HG03442 (cell line): ENCODE results near the gene LAMB1.
"Not testable (repeated sequence)": the region's sequence is repeated elsewhere in the genome, so short reads cannot be mapped to it uniquely, and the experiment has no call there.

Experiments
- ATAC-seq: cut with Tn5 transposase; IDR thresholded peaks from one replicate; pipeline ENCODE4 v1.9.1; 2021; ENCODE audit warnings: mild to moderate bottlenecking, moderate library complexity; ENCODE audit not compliant: unreplicated experiment

LAMB1 gene

GRCh38 chr7:107922886-107923285 lies 80.1 kb downstream of the LAMB1 start:
- ATAC-seq: no peak

GRCh38 chr7:107921826-107922225 lies 81.1 kb downstream of the LAMB1 start:
- not testable (repeated sequence) for ATAC-seq

DNA sequence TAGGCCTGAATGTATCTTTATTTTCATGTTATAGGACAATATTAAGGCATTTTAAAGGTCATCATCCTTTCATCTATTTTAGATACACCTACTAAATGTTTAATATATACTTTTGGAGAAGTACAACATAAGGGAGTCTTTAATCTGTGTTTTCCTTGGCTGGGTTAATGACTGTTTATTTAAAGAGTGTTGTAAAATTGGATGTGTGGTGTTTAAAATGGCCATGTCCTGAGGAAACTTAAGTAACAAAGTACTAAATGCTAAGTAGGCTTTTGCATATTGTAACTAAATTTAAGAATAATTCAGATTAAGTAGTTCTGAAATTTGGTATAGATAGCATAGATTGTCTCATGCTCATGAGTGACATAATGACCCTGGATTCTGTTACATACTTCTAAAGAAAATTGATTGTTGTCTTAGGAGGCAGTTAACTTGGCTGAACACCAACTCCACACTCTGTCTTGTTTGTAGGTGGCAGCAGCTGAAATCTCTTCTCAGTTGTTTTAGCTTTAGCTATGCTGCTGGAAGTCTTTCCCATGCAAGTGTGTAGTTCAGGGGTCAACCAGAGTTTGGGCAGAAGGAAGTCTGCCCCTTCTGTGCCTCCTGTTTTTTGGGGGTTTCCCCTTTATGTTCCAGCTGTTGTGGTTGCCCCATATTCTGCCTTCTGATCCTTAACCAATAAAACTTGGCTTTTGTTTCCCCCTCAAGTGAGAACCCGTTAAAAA lies 82.8 kb downstream of the LAMB1 start:
- ATAC-seq: no peak

DNA sequence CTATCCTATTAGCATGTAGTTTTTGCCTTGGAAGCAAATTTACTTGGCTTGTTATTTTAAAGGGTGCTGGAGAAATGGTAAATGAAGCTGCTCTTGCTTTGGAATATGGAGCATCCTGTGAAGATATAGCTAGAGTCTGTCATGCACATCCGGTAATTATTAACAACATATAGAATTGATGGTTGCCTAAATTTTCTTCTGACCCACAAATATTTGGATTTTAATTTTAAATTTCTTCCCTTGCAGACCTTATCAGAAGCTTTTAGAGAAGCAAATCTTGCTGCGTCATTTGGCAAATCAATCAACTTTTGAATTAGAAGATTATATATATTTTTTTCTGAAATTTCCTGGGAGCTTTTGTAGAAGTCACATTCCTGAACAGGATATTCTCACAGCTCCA lies 84.0 kb downstream of the LAMB1 start:
- ATAC-seq: no peak

DNA sequence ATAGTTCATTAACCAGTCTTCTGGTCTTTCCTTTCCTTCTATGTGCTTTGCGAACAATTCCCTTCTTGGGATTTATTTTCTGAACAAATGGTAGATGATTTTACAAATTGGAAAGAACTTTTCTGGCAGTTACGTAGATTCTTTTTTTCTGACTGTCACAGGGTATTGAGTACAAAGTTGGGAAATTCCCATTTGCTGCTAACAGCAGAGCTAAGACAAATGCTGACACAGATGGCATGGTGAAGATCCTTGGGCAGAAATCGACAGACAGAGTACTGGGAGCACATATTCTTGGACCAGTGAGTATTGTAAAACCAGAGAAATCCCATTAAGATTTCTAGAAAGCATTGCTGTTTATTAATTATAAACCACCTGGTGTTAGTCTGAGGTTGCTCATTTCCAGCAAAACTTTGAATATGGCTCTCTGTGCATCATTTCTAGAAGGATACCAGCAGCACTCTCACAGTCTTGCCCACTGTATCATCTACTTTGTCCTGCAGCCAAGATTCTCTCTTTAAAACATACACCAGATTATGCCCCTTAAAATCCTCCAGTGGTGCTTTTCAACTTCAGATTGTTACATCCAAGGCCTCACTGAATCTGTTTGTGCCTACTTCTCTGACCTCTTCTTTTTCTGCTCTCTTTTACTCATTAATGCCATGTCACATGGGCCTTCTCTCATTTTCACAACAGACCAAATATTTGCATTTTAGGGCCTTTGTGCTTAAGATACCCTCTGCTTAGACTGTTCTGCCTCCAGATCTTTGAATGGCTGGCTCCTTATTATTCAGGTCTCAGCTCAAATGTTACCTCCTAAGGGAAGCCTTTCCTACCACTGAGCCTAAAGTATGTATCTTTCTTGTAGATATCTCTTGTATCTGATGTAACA lies 85.0 kb downstream of the LAMB1 start:
- ATAC-seq: peak; percentile 61

DNA sequence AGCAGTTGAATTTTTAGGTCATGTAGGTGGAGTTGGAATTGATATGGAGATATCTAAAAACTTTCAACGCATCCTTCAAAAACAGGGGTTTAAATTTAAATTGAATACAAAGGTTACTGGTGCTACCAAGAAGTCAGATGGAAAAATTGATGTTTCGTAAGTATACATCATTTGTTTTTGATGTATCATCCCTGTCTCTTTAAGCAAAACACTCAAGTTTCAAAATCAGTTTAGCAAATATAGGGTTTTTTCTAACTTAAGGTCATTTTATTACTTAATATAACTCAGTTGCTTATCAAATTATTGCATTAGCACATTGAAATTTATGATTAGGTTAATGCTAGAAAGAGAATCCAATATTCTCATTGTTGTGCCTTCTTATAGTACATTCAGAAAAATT lies 87.4 kb downstream of the LAMB1 start:
- no peak for ATAC-seq

GRCh38 chr7:107914831-107915230 lies 88.1 kb downstream of the LAMB1 start:
- no peak for ATAC-seq

- ATAC-seq: no peak
Observed at GRCh38 chr7:107913851-107914250, 89.1 kb downstream of the LAMB1 start.

DNA sequence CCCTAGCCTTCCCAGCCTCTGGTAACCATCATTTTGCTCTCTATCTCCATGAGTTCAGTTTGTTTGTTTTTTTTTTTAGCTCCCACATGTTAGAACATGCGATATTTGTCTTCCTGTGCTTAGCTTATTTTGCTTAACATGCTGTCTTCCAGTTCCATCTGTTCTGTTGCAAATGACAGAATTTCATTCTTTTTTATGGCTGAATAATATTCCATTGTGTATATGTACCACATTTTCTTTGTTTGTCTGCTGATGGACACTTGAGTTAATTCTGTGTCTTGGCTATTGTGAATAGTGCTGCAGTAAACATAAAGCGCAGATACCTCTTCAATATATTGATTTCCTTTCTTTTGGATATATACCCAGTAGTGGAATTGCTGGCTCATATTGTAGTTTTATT lies 91.0 kb downstream of the LAMB1 start:
- ATAC-seq: no peak

DNA sequence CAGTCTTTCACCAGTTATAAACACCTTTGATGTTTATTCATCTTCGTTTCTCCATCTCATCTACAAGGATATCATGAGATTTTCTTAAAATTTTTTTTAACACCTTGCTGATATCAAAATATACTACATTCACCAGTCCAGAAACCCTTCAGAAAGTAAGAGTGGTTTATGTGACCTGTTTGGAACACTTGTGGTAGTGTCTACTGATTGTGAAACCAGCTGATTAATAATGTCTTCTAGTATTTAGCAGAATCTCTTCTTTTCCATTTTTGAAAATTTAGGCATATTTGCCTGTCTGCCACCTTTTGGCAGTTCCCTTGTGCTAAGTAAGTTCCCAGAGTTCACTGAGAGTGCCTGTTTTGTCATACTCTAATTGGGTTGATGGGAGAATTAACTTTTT lies 93.5 kb downstream of the LAMB1 start:
- no peak for ATAC-seq

DNA sequence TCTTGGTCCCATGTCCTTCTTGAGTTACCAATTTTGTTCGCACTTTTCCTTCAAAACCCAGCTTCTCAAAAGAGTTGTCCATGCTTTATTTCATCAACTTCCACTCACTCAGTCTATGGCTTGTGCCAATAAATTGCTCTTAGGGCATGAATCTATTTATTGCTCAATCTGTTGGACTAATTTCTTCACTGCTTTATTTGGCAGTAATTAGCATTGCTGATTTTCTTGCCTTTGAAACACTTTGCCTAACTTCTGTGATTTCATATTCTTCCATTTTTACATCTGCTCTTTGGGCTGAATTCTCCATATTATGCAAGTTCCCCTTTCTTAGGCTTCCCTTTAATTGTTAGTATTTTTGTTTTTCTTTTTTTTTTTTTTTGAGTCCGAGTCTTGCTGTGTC lies 95.2 kb downstream of the LAMB1 start:
- ATAC-seq: no peak

GRCh38 chr7:107902381-107902780 lies 100.6 kb downstream of the LAMB1 start:
- no peak for ATAC-seq

DNA sequence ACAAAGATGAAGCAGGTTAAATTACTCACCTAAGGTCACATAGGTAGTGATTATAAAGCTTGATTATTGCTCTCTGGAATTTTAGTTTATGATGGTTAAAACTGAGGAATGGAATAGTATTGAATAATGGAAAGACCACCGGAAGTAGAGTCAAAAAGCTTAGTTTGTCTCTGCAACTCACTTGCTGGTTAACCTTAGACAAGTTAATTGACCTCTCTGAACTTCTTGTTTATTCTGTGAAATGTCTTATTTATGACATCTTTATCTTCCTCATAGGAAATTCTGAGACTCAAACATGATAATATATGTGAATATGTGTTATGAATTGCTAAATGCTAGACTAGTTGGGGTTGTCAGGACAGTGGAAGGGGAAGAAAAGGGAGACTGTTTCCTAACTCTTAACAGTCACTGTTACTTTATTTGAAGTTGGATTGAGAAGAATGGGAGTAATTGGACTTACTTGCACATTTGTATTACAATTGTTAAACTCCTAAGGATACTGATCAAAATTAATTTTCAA lies 102.4 kb downstream of the LAMB1 start:
- ATAC-seq: no peak

DNA sequence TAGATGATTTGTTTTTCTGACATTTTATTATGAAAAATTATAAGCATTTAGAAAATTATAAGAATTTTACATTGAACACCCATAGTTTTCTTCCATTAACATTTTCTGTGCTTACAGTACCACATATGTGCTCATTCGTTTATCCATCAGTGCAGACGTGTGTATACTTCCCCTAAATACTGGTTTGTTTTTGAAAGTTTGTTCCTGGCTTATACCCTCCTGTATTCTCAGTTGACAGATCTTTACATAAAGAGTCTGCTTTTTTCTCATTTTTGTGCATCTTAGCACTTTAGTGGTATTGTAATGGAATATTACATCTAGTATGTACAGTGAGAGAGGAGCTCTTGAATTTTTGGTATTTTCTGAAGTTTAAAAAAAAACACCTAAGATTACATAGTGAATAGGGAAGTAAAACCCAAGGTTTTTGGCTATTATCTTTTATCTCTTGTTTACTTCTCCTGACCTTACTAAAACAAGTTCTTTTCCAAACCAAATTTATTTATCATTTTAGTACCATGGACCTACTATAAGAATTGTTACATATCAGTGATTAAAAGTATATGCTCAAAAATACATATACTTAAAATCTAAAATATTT lies 103.9 kb downstream of the LAMB1 start:
- no peak for ATAC-seq

DNA sequence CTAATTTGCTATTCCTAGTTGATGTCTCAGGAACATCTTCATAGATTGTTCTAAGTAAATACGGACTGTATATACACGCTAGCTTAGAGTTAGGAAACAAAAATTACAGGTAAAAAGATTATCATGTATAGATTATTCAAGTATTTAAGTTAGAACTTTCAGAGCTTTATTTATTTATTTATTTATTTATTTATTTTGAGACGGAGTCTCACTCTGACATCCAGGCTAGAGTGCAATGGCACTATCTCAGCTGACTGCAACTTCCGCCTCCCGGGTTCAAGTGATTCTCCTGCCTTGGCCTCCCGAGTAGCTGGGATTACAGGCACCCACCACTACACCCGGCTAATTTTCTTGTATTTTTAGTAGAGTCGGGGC lies 110.6 kb downstream of the LAMB1 start:
- ATAC-seq: not testable (repeated sequence)

- ATAC-seq: peak; percentile 25
Observed at GRCh38 chr7:107891636-107892366, 111.2 kb downstream of the LAMB1 start.

DNA sequence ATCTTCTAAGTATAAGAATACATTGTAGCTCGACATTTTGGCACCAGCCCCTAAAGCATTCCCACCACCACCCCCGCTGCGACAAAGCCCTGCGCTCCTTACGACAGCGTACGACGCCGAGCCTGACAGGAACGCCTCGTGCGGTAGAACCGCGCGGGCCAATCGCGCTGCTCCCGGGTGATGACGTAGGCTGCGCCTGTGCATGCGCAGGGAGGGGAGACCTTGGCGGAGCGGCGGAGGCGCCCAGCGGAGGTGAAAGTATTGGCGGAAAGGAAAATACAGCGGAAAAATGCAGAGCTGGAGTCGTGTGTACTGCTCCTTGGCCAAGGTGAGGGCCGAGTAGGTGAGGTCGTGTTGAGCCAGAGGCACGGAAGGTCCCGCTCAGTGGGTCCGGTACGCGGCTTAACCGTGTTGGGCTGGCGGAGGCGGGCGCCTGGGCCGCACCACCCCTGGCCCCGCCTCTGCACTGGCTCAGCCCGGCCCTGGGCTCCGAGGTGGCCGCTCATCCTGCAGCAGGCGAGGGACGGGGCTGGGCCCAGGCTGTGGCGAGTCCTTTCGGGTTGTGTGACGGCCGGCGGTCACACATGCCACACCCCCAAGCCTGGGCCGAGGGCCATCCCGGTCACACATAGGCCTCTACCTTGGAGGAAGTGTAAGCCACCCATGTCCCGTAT lies 111.9 kb downstream of the LAMB1 start, which contains the start of gene DLD:
Gene DLD, plus strand, starts transcription at position 222 of the 674 bp plus-strand sequence. Its CDS starts 68 bp downstream, at position 290.
- peak; percentile 97 for ATAC-seq

DNA sequence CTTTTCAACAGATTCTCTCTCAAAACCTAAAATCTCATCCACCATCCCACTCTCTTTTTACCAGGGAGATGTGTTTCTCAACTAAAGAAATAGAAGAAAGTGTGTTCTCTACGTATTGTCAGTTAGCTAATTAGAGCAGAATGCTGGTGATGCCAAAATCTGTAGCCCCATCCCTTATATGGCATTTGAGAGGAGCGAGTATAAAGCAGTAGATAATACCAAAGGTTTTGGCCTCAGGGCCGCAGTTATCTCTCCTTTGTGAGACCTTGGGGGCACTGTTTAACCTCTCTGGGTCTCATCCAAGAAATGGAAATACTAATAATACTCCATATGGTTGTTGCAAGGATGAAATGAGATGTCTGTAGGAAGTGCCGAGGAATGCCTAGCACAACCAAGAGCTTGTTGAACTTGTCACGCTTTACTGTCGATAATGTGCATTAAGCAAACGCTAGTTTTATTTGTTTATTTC lies 112.4 kb downstream of the LAMB1 start:
- ATAC-seq: no peak

GRCh38 chr7:107889992-107890391 lies 113.0 kb downstream of the LAMB1 start:
- no peak for ATAC-seq

DNA sequence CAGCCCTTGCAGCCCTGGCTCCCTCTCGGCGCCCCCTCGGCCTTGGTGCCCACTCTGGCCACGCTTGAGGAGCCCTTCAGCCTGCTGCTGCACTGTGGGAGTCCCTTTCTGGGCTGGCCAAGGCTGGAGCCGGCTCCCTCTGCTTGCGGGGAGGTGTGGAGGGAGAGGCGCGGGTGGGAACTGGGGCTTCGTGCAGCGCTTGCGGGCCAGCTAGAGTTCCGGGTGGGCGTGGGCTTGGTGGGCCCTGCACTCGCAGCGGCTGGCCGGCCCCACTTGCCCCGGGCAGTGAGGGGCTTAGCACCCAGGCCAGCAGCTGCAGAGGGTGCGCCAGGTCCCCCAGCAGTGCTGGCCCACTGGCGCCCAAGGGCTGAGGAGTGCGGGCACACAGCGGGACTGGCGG lies 115.1 kb downstream of the LAMB1 start:
- ATAC-seq: not testable (repeated sequence)
